MM.1S (cell line): ENCODE data around the gene ZNF580.

Experiments
- DNase-seq: peaks from one replicate; pipeline ENCODE4 v3.0.0-alpha.2; 2015
- H2AFZ ChIP-seq: fragments of 300-600 bp; sonication (generic); 2 replicates; pipeline ENCODE4 v1.6.0; 2016; ENCODE audit warnings: antibody characterized with exemption, low read length
- H3F3A ChIP-seq: fragments of 300-600 bp; sonication (generic); 2 replicates; pipeline ENCODE4 v1.6.1; 2016; ENCODE audit warnings: mild to moderate bottlenecking, antibody characterized with exemption, low read length, moderate library complexity, mixed read lengths; ENCODE audit not compliant: insufficient read depth
- H3K27ac ChIP-seq: fragments of 300-600 bp; sonication (generic); 2 replicates; pipeline ENCODE4 v1.5.1; 2016; ENCODE audit warnings: mild to moderate bottlenecking, low read length
- H3K27me3 ChIP-seq: fragments of 300-600 bp; sonication (generic); replicated peaks from 2 replicates; pipeline ENCODE4 v1.6.0; 2016; ENCODE audit warnings: low read length; ENCODE audit not compliant: insufficient read depth
- H3K36me3 ChIP-seq: fragments of 300-600 bp; sonication (generic); replicated peaks from 2 replicates; pipeline ENCODE4 v1.6.1; 2016; ENCODE audit warnings: mild to moderate bottlenecking, low read length, mixed read lengths; ENCODE audit not compliant: insufficient read depth
- H3K4me1 ChIP-seq: fragments of 300-600 bp; sonication (generic); 2 replicates; pipeline ENCODE4 v1.6.1; 2016; ENCODE audit warnings: low read length, mixed read lengths
- H3K4me2 ChIP-seq: fragments of 300-600 bp; sonication (generic); 2 replicates; pipeline ENCODE4 v1.6.0; 2016; ENCODE audit warnings: low read depth, low read length
- H3K4me3 ChIP-seq: fragments of 300-600 bp; sonication (generic); 2 replicates; pipeline ENCODE4 v1.5.1; 2016; ENCODE audit warnings: low read length, mixed read lengths
- H3K79me2 ChIP-seq: fragments of 300-600 bp; sonication (generic); 2 replicates; pipeline ENCODE4 v1.6.1; 2016; ENCODE audit warnings: mixed run types, low read length, mixed read lengths
- H3K9ac ChIP-seq: fragments of 300-600 bp; sonication (generic); 2 replicates; pipeline ENCODE4 v1.6.1; 2016; ENCODE audit warnings: low read length, mixed read lengths
- H3K9me2 ChIP-seq: fragments of 300-600 bp; sonication (generic); replicated peaks from 2 replicates; pipeline ENCODE4 v1.6.1; 2016; ENCODE audit warnings: mild to moderate bottlenecking, low read length, mixed read lengths; ENCODE audit not compliant: insufficient read depth
- H3K9me3 ChIP-seq: fragments of 300-600 bp; sonication (generic); replicated peaks from 2 replicates; pipeline ENCODE4 v1.6.1; 2016; ENCODE audit warnings: mild to moderate bottlenecking, low read length, mixed read lengths; ENCODE audit not compliant: insufficient read depth
- H4K20me1 ChIP-seq: fragments of 300-600 bp; sonication (generic); 2 replicates; pipeline ENCODE4 v1.6.1; 2016; ENCODE audit warnings: mild to moderate bottlenecking, low read length, moderate library complexity, mixed read lengths; ENCODE audit not compliant: insufficient read depth
- EZH2 ChIP-seq: fragments of 300-600 bp; sonication (generic); optimal IDR thresholded peaks from 2 replicates; pipeline ENCODE3; 2017; ENCODE audit warnings: low read depth, mild to moderate bottlenecking, antibody characterized with exemption, low read length, mixed read lengths
- EZH2phosphoT487 ChIP-seq: fragments of 300-600 bp; sonication (generic); IDR thresholded peaks from 2 replicates; pipeline ENCODE4 v1.6.1; 2018; ENCODE audit warnings: antibody characterized with exemption, low read length
- TF ChIP-seq, protein P1 (sequence below): fragments of 300-600 bp; sonication (generic); IDR thresholded peaks from 2 replicates; pipeline ENCODE4 v1.5.1; 2016; ENCODE audit warnings: antibody characterized with exemption, low read length, mixed read lengths

Gene ZNF580

GRCh38 chr19:55691561-55692481 is 51.0 kb downstream of the ZNF580 start:
- no peaks in the 10 kb centered on the region for H3K27me3 ChIP-seq
- TF ChIP-seq, protein P1, sequence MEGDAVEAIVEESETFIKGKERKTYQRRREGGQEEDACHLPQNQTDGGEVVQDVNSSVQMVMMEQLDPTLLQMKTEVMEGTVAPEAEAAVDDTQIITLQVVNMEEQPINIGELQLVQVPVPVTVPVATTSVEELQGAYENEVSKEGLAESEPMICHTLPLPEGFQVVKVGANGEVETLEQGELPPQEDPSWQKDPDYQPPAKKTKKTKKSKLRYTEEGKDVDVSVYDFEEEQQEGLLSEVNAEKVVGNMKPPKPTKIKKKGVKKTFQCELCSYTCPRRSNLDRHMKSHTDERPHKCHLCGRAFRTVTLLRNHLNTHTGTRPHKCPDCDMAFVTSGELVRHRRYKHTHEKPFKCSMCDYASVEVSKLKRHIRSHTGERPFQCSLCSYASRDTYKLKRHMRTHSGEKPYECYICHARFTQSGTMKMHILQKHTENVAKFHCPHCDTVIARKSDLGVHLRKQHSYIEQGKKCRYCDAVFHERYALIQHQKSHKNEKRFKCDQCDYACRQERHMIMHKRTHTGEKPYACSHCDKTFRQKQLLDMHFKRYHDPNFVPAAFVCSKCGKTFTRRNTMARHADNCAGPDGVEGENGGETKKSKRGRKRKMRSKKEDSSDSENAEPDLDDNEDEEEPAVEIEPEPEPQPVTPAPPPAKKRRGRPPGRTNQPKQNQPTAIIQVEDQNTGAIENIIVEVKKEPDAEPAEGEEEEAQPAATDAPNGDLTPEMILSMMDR: no peak
- TF ChIP-seq EZH2: no peak
- TF ChIP-seq EZH2phosphoT487: no peak
- no peak overlapping the region for H3K4me3 ChIP-seq
- no peak for DNase-seq
- H3K4me1 ChIP-seq: no peaks in the 10 kb centered on the region
- no peaks in the 10 kb centered on the region for H3F3A ChIP-seq
- H3K79me2 ChIP-seq: peaks cover 18% of the 10 kb centered on the region
- no peaks in the 10 kb centered on the region for H3K9me3 ChIP-seq
- no peak overlapping the region for H3K27ac ChIP-seq
- no peak overlapping the region for H2AFZ ChIP-seq
- H3K9ac ChIP-seq: no peak overlapping the region
- H4K20me1 ChIP-seq: no peaks in the 10 kb centered on the region
- H3K4me2 ChIP-seq: no peak overlapping the region
- no peaks in the 10 kb centered on the region for H3K9me2 ChIP-seq
- H3K36me3 ChIP-seq: no peaks in the 10 kb centered on the region

GRCh38 chr19:55692681-55693081 is 51.9 kb downstream of the ZNF580 start:
- Histone ChIP-seq H3K9me2 (no peaks in the 10 kb centered on the region), H3K4me3 (no peak overlapping the region), H3K79me2 (peaks cover 10% of the 10 kb centered on the region), H3F3A (no peaks in the 10 kb centered on the region), H3K4me1 (no peaks in the 10 kb centered on the region), H3K9me3 (no peaks in the 10 kb centered on the region), H3K9ac (no peak overlapping the region), H4K20me1 (no peaks in the 10 kb centered on the region), H3K4me2 (no peak overlapping the region), H2AFZ (no peak overlapping the region), H3K27me3 (no peaks in the 10 kb centered on the region), H3K27ac (no peak overlapping the region), H3K36me3 (no peaks in the 10 kb centered on the region)
- TF ChIP-seq, protein P1: no peak
- no peak for DNase-seq
